ENCODE results near the gene UMODL1.

The UMODL1 gene

GRCh38 chr21:42080788-42081083, 9.6 kb downstream of the UMODL1 start:
- DNase-seq = no peak

- DNase-seq = no peak
Observed at GRCh38 chr21:42081138-42081537, 10.0 kb downstream of the UMODL1 start.

- no peak for DNase-seq
Observed at GRCh38 chr21:42081931-42082381, 10.8 kb downstream of the UMODL1 start.

GRCh38 chr21:42082501-42083360, 11.6 kb downstream of the UMODL1 start:
- DNase-seq = no peak

GRCh38 chr21:42083361-42083690, 12.2 kb downstream of the UMODL1 start:
- no peak for DNase-seq

GRCh38 chr21:42084079-42084478, 13.0 kb downstream of the UMODL1 start:
- no peak for DNase-seq

GRCh38 chr21:42085246-42086077, 14.3 kb downstream of the UMODL1 start:
- DNase-seq = no peak

GRCh38 chr21:42086969-42087368, 15.9 kb downstream of the UMODL1 start:
- DNase-seq = no peak

GRCh38 chr21:42088148-42088547, 17.0 kb downstream of the UMODL1 start:
- DNase-seq = no peak

- no peak for DNase-seq
Observed at GRCh38 chr21:42088658-42089057, 17.5 kb downstream of the UMODL1 start.

GRCh38 chr21:42089093-42089631, 18.0 kb downstream of the UMODL1 start:
- no peak for DNase-seq

- DNase-seq = no peak
Observed at GRCh38 chr21:42089665-42090310, 18.7 kb downstream of the UMODL1 start.

GRCh38 chr21:42091899-42092508, 20.9 kb downstream of the UMODL1 start:
- DNase-seq = peak; percentile 56

GRCh38 chr21:42092771-42093170, 21.7 kb downstream of the UMODL1 start:
- no peak for DNase-seq

- DNase-seq = no peak
Observed at GRCh38 chr21:42093186-42093585, 22.1 kb downstream of the UMODL1 start.

GRCh38 chr21:42093991-42094421, 22.9 kb downstream of the UMODL1 start:
- DNase-seq = peak; percentile 68

GRCh38 chr21:42094811-42095210, 23.7 kb downstream of the UMODL1 start:
- DNase-seq = no peak

- no peak for DNase-seq
Observed at GRCh38 chr21:42095581-42095980, 24.5 kb downstream of the UMODL1 start.

- no peak for DNase-seq
Observed at GRCh38 chr21:42096566-42096965, 25.4 kb downstream of the UMODL1 start.

- DNase-seq = no peak
Observed at GRCh38 chr21:42097274-42097673, 26.2 kb downstream of the UMODL1 start.

- no peak for DNase-seq
Observed at GRCh38 chr21:42097860-42098454, 26.8 kb downstream of the UMODL1 start.

- no peak for DNase-seq
Observed at GRCh38 chr21:42098957-42099505, 27.9 kb downstream of the UMODL1 start.
